Aorta (tissue), 5 donors: Measurements from ENCODE around the gene CERS1. TPM values are rescaled to one million over a fixed set of nuclear protein-coding genes. Genes with fewer than 3 reads are reported as not detected.
A peak's percentile ranks its signal among the peaks of the same experiment; 100 is the strongest.

Experiments used
- ATAC-seq: fragments of 200-7000 bp; cut with Tn5 transposase; one replicate; pipeline ENCODE4 v1.9.1; 2022; ENCODE audit warnings: moderate library complexity; ENCODE audit not compliant: low FRiP score
- DNase-seq, 2 donors: peaks; one replicate each; pipeline ENCODE4 v3.0.0-alpha.2; 2020
- H3K27ac ChIP-seq, 2 donors: one replicate each; pipeline ENCODE4 v1.5.1; 2013; ENCODE audit warnings: low read length in 2 of 2, mild to moderate bottlenecking in 2 of 2, moderate library complexity in 2 of 2, control low read depth in 1 of 2, inconsistent platforms in 1 of 2, low read depth in 1 of 2
- H3K27me3 ChIP-seq, 2 donors: one replicate each; pipeline ENCODE4 v1.6.1; 2013; ENCODE audit warnings: control low read depth in 1 of 2, low read length in 1 of 2, mild to moderate bottlenecking in 1 of 2, moderate library complexity in 1 of 2; ENCODE audit not compliant: insufficient read depth in 2 of 2, control insufficient read depth in 1 of 2
- H3K36me3 ChIP-seq, 2 donors: one replicate each; pipeline ENCODE4 v1.6.1; 2013; ENCODE audit warnings: control low read depth in 1 of 2, low read length in 1 of 2, mild to moderate bottlenecking in 1 of 2; ENCODE audit not compliant: insufficient read depth in 2 of 2, control insufficient read depth in 1 of 2
- H3K4me1 ChIP-seq, 2 donors: one replicate each; pipeline ENCODE4 v1.6.1; 2013; ENCODE audit warnings: low read length in 2 of 2, control low read depth in 1 of 2, mild to moderate bottlenecking in 1 of 2, moderate library complexity in 1 of 2; ENCODE audit not compliant: insufficient read depth in 2 of 2, control insufficient read depth in 1 of 2
- H3K4me3 ChIP-seq, 2 donors: one replicate each; pipeline ENCODE4 v1.5.1; 2013; ENCODE audit warnings: low read length in 2 of 2, control low read depth in 1 of 2, mild to moderate bottlenecking in 1 of 2
- H3K9me3 ChIP-seq: one replicate; pipeline ENCODE4 v1.6.1; 2013; ENCODE audit warnings: mild to moderate bottlenecking, low read length; ENCODE audit not compliant: control insufficient read depth
- WGBS, 2 donors: extraction: QIAGEN DNeasy Blood & Tissue Kit; methylation state at CpG; one replicate each; pipeline ENCODE4 v1.1.7; 2013; 5-methylcytosine and 5-hydroxymethylcytosine counted together
- intact Hi-C, 2 donors: fragments of 100-400 bp; cut with DNase I; formaldehyde crosslinking; loops; one replicate each; pipeline versions ENCODE4 v1.14.2 to v1.15.0; 2022
- polyA plus RNA-seq, 2 donors: library from polyadenylated mRNA; stranded (reverse); fragments of 200-250 nt; gene quantifications; one replicate each; pipeline ENCODE4 v1.2.3, GENCODE V29; 2013
- total RNA-seq, 2 donors: library from RNA; stranded (reverse); fragmentation: NEBNext Ultra II Directional; extraction: Animal tissue kit (Norgen Biotek cat#: 25700); gene quantifications; one replicate each; pipeline ENCODE4 v1.2.1, GENCODE V29; 2021
- donor health status: healthy with polysubstance abuse.
- donor health status: Bipolar disorder and iron deficiency.
- donor health status: DM: no; HTN: no; CAD: no.
- donor health status: DM: no; HTN: no; CAD: no.
- donor health status: DM: yes; HTN: yes; CAD: no.

The CERS1 gene
- total and polyA plus RNA-seq, 4 donors, result 0.49 to 3.3 (median 0.88) TPM

DNA sequence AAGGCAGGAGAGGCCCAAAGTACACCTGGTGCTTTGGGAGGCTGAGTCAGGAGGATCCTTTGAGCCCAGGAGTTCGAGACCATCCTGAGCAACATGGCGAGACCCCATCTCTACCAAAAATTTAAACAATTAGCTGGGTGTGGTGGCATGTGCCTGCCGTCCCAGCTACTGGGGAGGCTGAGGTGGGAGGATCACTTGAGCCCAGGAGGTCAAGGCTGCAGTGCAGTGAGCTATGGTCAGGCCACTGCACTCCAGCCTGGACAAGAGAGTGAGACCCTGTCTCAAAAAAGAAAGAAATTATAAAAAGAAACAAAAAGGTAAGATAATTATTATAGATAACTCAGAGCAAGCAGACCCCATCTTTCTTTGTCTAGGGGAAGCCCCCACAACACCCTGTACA is 43.2 kb upstream of the CERS1 start:
- Histone ChIP-seq H3K36me3 (no peaks in the 10 kb centered on the region), H3K27me3 (no peaks in the 10 kb centered on the region), H3K4me1 (no peaks in the 10 kb centered on the region), H3K27ac (no peak overlapping the region), H3K9me3 (no peaks in the 10 kb centered on the region), H3K4me3 (no peak overlapping the region)
- DNase-seq (no peak), ATAC-seq (no peak)
- WGBS, 2 donors, result 88 to 91% methylated on average over 3 of the region's 3 CpGs
- intact Hi-C loops, result no loop called here

DNA sequence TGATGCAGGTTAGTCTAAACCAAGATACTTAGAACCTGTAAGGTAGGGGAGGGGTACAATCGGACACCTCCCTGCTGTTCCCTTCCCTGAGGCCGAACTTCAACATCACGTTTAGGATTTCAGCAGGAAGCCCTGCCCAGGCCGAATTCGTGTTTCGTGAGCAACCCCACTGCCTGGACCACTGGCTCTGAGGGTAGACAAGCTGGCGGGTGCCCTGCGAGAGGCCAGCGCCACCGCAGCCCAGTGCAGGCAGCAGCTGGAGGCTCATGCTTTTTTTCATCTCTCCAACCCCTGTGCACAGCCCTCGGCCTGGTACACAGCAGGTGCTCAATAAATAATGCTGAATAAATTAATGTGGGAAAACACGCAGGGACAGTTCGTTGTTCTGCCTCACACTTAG is 37.3 kb upstream of the CERS1 start:
- Histone ChIP-seq H3K27ac (no peak overlapping the region), H3K27me3 (no peaks in the 10 kb centered on the region), H3K4me1 (no peaks in the 10 kb centered on the region), H3K4me3 (no peak overlapping the region), H3K36me3 (no peaks in the 10 kb centered on the region), H3K9me3 (no peaks in the 10 kb centered on the region)
- DNase-seq, result no peak
- 86 to 89% methylated on average over 13 of the region's 13 CpGs for WGBS, 2 donors
- no peak for ATAC-seq
- intact Hi-C loops, result no loop called here

DNA sequence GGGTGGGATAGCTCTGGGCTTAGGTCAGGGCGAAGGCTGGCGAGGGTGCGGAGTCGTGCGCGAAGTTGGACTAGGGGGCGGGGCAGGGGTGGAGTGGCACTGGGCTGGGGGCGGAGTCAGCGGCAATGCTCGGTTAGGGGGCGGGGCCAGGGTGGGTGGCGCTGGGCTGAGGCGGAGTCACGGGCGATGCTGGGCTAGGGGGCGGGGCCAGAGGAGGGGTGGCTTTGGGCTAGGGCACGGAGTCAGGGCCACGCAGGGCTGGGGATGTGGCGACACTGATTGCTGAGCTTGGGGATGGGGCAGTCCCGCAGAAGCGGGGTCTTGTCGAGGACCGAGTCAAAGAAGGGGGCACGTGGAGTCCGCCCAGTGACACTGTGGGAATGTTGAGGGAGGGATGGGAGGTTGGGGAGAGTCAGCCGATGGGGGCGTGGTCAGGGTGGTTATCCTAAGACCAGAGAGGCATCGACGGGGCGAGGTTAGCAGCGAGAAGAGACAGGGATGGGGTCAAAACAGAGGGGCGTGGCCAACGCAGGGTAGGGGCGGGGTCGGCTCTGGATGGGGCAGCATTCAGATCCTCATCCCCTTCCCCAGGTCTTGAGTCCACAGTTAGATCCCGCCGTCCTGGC is 36.4 kb upstream of the CERS1 start:
- DNase-seq (peak; percentile 90 to 95), ATAC-seq (peak; percentile 81)
- Histone ChIP-seq H3K4me3 (no peak overlapping the region), H3K4me1 (no peaks in the 10 kb centered on the region), H3K36me3 (no peaks in the 10 kb centered on the region), H3K27me3 (no peaks in the 10 kb centered on the region), H3K9me3 (no peaks in the 10 kb centered on the region), H3K27ac (no peak overlapping the region)
- intact Hi-C loops, result no loop called here
- WGBS, 2 donors, result 39 to 41% methylated on average over 35 to 37 of the region's 37 CpGs

DNA sequence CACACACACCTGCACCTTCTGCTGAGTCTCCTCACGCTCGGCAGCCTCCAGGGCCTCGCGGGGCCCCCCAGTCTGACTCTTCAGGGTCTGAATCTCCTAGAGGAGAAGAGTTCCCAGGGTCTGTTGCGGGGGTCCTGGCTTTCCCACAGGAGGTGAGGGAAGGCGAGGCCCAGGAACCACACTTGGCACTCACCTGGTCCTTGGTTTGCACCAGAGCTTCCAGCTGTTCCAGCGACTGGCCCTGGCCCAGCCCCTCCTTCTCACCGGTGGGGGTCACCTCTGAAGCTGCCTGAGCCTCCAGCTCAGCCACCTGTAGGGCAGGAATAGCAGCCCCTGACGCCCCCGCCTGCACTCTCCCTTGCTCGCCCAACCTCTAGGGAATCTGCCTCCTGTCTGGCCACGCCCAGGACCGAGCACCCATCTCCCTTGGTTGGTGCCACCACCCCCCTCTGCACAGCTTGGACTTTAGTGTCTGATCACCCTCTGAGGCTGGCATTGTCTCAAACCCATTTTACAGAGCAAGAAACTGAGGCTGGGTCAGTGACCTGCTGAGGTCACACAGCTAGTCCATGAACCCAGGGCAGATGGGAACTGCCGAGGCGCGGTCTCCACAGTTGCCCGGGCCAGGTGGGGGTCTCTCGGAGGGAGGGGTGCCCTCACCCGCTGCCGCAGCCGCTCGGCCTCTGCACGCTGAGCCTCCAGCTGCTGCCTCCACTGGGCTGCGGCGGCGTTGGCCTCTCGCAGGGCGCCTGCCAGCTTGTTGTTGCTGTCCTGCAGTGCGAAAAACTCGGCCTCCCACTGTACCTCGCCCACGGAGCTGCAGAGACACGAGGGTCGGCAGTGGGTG is 35.6 kb upstream of the CERS1 start:
- no peaks in the 10 kb centered on the region for H3K9me3 ChIP-seq
- no peaks in the 10 kb centered on the region for H3K4me1 ChIP-seq
- no peaks in the 10 kb centered on the region for H3K36me3 ChIP-seq
- H3K4me3 ChIP-seq, result no peak overlapping the region
- DNase-seq, result no peak
- peak; percentile 4 for ATAC-seq
- intact Hi-C loops, result no loop called here
- 88 to 89% methylated on average over 34 of the region's 34 CpGs for WGBS, 2 donors
- no peaks in the 10 kb centered on the region for H3K27me3 ChIP-seq
- H3K27ac ChIP-seq, result no peak overlapping the region

DNA sequence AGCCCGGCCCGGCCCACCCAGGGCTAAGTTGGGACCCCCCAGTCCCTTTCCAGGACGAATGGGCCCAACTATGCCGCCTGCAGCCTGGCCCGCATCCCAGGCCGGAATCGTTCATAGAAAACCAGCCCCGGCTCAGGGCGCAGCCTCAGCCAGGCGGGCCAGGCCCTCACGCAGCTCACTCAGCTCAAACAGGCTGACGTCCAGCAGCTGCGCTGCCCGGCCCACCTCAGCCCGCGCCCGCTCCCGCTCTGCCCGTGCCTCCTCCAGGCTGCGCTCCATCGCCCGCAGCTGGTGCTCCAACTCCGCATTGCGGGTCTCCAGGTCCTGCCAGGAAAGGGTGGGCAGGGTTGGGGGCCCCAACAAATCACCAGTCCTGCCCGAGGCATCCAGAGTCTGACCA is 33.4 kb upstream of the CERS1 start:
- Histone ChIP-seq H3K27me3 (no peaks in the 10 kb centered on the region), H3K9me3 (no peaks in the 10 kb centered on the region), H3K4me3 (no peak overlapping the region), H3K27ac (no peak overlapping the region), H3K4me1 (no peaks in the 10 kb centered on the region), H3K36me3 (peaks cover 0 to 5% of the 10 kb centered on the region in 2 donors)
- ATAC-seq, result no peak
- DNase-seq, result no peak
- intact Hi-C loops, result no loop called here
- 87 to 89% methylated on average over 25 of the region's 25 CpGs for WGBS, 2 donors

DNA sequence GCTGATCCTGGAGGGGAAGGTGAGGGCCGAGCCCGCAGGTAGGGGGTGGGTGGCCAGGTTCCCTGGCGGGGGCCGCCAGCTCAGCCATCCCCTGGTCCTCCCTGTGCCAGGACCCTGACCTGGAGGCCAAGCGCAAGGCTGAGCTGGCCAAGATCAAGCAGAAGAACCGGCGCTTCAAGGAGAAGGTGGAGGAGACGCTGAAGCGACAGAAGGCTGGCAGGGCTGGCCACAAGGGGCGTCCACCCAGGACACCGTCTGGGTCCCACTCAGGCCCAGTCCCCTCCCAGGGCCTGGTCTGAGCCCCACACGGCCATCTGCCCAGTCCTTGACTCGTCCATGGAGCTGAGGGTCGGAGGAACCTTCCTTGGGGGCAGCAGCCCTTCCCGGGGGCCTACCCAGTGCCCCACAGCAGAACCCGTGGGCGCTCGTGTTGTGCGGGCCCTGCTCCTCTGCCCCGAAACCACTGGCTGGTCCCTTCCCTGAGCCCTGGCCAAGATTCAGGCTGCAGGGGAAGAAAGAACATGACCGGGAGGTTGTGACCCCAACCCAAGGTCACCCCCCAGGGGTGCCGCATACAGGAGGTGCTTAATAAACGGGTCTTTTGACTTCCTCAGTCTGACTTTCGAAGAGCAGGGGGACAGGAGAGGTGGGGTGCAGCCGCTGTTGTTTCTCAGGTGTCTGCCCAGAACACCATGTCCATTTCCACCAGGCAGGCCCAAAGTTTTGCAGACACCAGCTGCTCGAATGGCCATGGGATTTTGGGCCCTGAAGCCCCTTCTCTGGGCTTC is 32.3 kb upstream of the CERS1 start:
- no peak overlapping the region for H3K4me3 ChIP-seq
- no peak for DNase-seq
- WGBS, 2 donors, result 84 to 85% methylated on average over 26 of the region's 26 CpGs
- no peaks in the 10 kb centered on the region for H3K9me3 ChIP-seq
- H3K27ac ChIP-seq, result no peak overlapping the region
- H3K36me3 ChIP-seq, result peaks cover 0 to 6% of the 10 kb centered on the region in 2 donors
- H3K4me1 ChIP-seq, result no peaks in the 10 kb centered on the region
- intact Hi-C loops, result no loop called here
- H3K27me3 ChIP-seq, result no peaks in the 10 kb centered on the region
- ATAC-seq, result no peak

DNA sequence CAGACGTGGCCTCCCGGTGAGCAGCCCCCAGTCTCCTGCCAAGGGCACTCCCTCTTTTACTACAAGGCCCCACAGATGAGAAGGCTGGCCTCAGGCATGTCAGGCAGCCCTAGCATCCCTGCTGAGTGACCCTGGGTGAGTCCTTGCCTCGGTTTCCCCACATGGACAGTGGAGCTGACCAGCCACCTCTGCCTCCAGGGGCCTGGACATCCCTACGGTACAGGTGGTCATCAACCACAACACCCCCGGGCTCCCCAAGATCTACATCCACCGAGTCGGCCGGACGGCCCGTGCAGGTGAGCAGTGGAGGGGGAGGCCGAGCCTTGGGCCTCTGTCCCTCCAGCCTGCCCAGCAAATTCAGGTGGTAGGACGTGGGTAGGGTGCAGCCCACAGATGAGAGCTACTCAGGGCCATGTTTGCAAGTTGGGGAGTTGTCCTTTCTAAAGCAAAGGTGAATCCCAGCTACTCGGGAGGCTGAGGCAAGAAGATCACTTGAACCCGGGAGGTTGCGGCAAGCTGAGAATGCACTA is 28.8 kb upstream of the CERS1 start:
- Histone ChIP-seq H3K27ac (no peak overlapping the region), H3K27me3 (no peaks in the 10 kb centered on the region), H3K9me3 (no peaks in the 10 kb centered on the region), H3K36me3 (peaks cover 0 to 10% of the 10 kb centered on the region in 2 donors), H3K4me1 (no peaks in the 10 kb centered on the region), H3K4me3 (no peak overlapping the region)
- WGBS, 2 donors, result 91 to 94% methylated on average over 15 of the region's 15 CpGs
- intact Hi-C loops, result no loop called here
- no peak for ATAC-seq
- no peak for DNase-seq

DNA sequence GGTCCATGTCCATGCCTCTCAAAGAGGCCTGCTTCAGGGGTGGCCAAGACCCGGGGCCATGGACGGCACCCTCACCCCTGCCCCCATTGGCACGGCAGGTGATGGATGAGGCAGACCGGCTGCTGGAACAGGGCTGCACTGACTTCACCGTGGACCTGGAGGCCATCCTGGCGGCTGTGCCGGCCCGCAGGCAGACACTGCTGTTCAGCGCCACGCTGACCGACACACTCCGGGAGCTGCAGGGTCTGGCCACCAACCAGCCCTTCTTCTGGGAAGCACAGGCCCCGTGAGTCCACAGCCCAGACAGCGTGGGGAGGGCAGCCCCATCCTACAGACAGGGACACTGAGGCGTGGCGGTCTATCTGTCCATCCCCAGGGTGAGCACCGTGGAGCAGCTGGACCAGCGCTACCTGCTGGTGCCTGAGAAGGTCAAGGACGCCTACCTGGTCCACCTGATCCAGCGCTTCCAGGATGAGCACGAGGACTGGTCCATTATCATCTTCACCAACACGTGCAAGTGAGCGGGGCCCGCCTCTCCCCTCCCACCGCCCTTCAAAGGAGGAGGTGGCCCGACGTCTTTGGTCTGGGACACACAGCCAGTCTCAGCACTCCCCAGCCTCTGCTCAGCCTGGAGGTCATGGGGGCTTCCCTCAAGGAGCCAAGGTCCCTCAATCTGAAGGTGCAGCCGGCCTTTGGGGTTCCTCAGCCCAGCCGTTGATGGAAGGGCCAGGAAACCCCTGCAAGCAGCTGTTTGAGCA is 26.4 kb upstream of the CERS1 start:
- H3K4me1 ChIP-seq, result no peaks in the 10 kb centered on the region
- H3K27ac ChIP-seq, result no peak overlapping the region
- ATAC-seq (no peak), DNase-seq (no peak)
- intact Hi-C loops, result no loop called here
- peaks cover 0 to 10% of the 10 kb centered on the region in 2 donors for H3K36me3 ChIP-seq
- no peaks in the 10 kb centered on the region for H3K27me3 ChIP-seq
- H3K4me3 ChIP-seq, result no peak overlapping the region
- no peaks in the 10 kb centered on the region for H3K9me3 ChIP-seq
- WGBS, 2 donors, result 79 to 83% methylated on average over 29 of the region's 29 CpGs
